Lung (tissue), 12 donors: ENCODE measurements around the gene NLGN3. TPM values are rescaled to one million over a fixed set of nuclear protein-coding genes. Genes with fewer than 3 reads are reported as not detected.

ENCODE experiments used
- ATAC-seq: fragments of 200-7000 bp; cut with Tn5 transposase; one replicate; pipeline ENCODE4 v1.9.1; 2020; ENCODE audit warnings: moderate number of reproducible peaks; ENCODE audit not compliant: insufficient read depth, low FRiP score
- DNase-seq, 3 donors: peaks; one replicate each; pipeline ENCODE4 v3.0.0-alpha.2; 2013 to 2017
- H3K27ac ChIP-seq, 2 donors: one replicate each; pipeline ENCODE4 v1.5.1; 2013; ENCODE audit warnings: mild to moderate bottlenecking in 2 of 2, moderate library complexity in 2 of 2, control low read depth in 1 of 2, inconsistent platforms in 1 of 2, low read depth in 1 of 2, low read length in 1 of 2
- H3K27me3 ChIP-seq, 3 donors: one replicate each; pipeline ENCODE4 v1.5.1; 2013; ENCODE audit warnings: low read length in 2 of 3; ENCODE audit not compliant: control insufficient read depth in 3 of 3, insufficient read depth in 3 of 3
- H3K36me3 ChIP-seq, 4 donors: one replicate each; pipeline ENCODE4 v1.5.1; 2013; ENCODE audit warnings: low read length in 4 of 4, mild to moderate bottlenecking in 1 of 4, moderate library complexity in 1 of 4; ENCODE audit not compliant: control insufficient read depth in 4 of 4, insufficient read depth in 4 of 4
- H3K4me1 ChIP-seq, 5 donors: one replicate each; pipeline ENCODE4 v1.5.1; 2013; ENCODE audit warnings: low read length in 5 of 5, mild to moderate bottlenecking in 2 of 5, moderate library complexity in 1 of 5; ENCODE audit not compliant: control insufficient read depth in 5 of 5, insufficient read depth in 5 of 5
- H3K4me3 ChIP-seq: one replicate; pipeline ENCODE4 v1.5.1; 2013; ENCODE audit warnings: mild to moderate bottlenecking, control low read depth, moderate library complexity
- H3K9ac ChIP-seq, 2 donors: one replicate each; pipeline ENCODE4 v1.5.1; 2013; ENCODE audit warnings: low read length in 2 of 2, control low read depth in 1 of 2; ENCODE audit not compliant: insufficient read depth in 1 of 2
- H3K9me3 ChIP-seq, 4 donors: one replicate each; pipeline ENCODE4 v1.5.1; 2013; ENCODE audit warnings: low read length in 3 of 4, mild to moderate bottlenecking in 1 of 4, moderate library complexity in 1 of 4; ENCODE audit not compliant: control insufficient read depth in 4 of 4, insufficient read depth in 3 of 4
- WGBS, 2 donors: extraction: QIAGEN DNeasy Blood & Tissue Kit; methylation state at CpG; one replicate each; pipeline ENCODE4 v1.1.7; 2013; 5-methylcytosine and 5-hydroxymethylcytosine counted together
- polyA plus RNA-seq, 2 donors: library from polyadenylated mRNA; stranded (reverse); fragments of 200-250 nt; gene quantifications; one replicate each; pipeline ENCODE4 v1.2.1, GENCODE V29; 2013
- total RNA-seq, 2 donors: library from RNA; depleted of rRNA in 1 of 2; stranded (reverse); fragments of >200 nt in 1 of 2; gene quantifications; one replicate each; pipeline ENCODE4 v1.2.1, GENCODE V29; 2014 to 2021
- TF ChIP-seq, protein P1 (sequence below): IDR thresholded peaks from 2 replicates; pipeline ENCODE4 v1.5.1; 2012; ENCODE audit warnings: mild to moderate bottlenecking; ENCODE audit errors: control extremely low read depth, extremely low read depth
- donor health status: control.
- donor health status: control.
- donor health status: Bipolar disorder and iron deficiency.
- donor health status: healthy.
- donor health status: DM: yes; HTN: yes; CAD: no.

Gene NLGN3
- total and polyA plus RNA-seq, 4 donors = 0.20 to 1.5 (median 0.78) TPM

- H3K27me3 ChIP-seq = no peaks in the 10 kb centered on the region
- DNase-seq = peak in 2 of 3 donors; percentile 16 to 26
- no peak for ATAC-seq
- peaks cover 0 to 19% (median 7%) of the 10 kb centered on the region in 5 donors for H3K4me1 ChIP-seq
- TF ChIP-seq, protein P1, sequence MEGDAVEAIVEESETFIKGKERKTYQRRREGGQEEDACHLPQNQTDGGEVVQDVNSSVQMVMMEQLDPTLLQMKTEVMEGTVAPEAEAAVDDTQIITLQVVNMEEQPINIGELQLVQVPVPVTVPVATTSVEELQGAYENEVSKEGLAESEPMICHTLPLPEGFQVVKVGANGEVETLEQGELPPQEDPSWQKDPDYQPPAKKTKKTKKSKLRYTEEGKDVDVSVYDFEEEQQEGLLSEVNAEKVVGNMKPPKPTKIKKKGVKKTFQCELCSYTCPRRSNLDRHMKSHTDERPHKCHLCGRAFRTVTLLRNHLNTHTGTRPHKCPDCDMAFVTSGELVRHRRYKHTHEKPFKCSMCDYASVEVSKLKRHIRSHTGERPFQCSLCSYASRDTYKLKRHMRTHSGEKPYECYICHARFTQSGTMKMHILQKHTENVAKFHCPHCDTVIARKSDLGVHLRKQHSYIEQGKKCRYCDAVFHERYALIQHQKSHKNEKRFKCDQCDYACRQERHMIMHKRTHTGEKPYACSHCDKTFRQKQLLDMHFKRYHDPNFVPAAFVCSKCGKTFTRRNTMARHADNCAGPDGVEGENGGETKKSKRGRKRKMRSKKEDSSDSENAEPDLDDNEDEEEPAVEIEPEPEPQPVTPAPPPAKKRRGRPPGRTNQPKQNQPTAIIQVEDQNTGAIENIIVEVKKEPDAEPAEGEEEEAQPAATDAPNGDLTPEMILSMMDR = no peak
- no peak overlapping the region for H3K27ac ChIP-seq
- H3K36me3 ChIP-seq = no peaks in the 10 kb centered on the region
- H3K9ac ChIP-seq = peak overlapping the region in 1 of 2 donors; percentile 71
- H3K9me3 ChIP-seq = no peaks in the 10 kb centered on the region
- no peak overlapping the region for H3K4me3 ChIP-seq
- WGBS, 2 donors = 55 to 70% methylated on average over 5 of the region's 5 CpGs
Observed at GRCh38 chrX:71184092-71184491, 39.5 kb downstream of the NLGN3 start.

DNA sequence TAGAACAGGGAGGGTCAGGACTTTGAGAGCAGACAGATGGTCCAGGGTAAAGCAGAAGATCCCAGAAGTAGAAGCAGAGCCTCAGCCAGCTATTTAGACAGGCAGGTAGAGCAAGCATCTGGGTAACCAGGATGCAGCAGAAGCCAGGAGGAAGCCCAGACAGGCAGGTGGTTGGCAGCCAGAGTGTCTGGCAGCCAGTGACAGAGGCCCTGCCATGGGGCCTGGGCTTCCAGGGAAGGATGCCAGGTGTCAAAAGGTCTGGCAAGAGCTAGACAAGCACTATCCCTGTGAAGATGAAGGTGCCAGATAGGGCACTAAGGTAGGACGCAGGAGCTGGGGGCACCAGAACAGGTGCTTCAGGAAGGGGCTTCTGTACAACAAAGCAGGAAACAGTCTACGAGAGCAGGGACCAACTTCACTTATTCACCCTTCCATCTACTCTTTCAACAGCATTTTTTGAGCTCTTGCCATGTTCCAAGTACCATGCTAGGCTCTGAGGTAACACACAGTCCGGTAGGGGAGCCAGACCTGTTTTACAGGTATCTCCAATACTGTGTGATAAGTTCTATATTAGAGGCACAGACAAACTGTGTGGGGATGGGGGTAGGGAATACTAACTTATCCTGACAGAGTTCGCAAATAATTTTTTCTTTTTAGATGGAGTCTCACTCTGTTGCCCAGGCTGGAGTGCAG lies 40.3 kb downstream of the NLGN3 start:
- TF ChIP-seq, protein P1 = no peak
- peaks cover 0 to 19% (median 7%) of the 10 kb centered on the region in 5 donors for H3K4me1 ChIP-seq
- peak overlapping the region in 1 of 2 donors; percentile 44 for H3K27ac ChIP-seq
- ATAC-seq (no peak), DNase-seq (peak in 1 of 3 donors; percentile 44)
- H3K9me3 ChIP-seq = no peaks in the 10 kb centered on the region
- WGBS, 2 donors = 69 to 78% methylated on average over 2 to 4 of the region's 4 CpGs
- H3K27me3 ChIP-seq = no peaks in the 10 kb centered on the region
- no peaks in the 10 kb centered on the region for H3K36me3 ChIP-seq
- H3K4me3 ChIP-seq = no peak overlapping the region
- no peak overlapping the region for H3K9ac ChIP-seq

DNA sequence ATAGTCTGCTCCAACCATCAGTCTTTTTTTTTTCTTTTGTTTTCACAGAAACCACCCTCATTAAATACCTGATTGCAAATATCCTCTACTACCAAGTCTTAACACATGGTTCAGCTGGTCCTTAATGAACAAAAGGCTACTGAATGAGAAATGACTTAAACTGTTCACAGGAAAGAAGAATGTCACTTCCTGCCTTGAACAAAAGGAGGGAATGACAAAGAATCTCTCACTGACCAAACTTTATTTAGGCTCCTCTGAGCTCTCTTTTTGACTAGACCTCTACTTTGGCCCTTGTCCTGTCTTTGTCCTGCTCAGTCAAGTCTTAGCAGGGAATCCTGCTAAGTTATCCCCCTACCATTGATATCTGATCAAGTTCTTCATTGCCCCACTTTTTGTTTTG lies 46.6 kb downstream of the NLGN3 start:
- TF ChIP-seq, protein P1 = no peak
- no peak for ATAC-seq
- H3K27me3 ChIP-seq = no peaks in the 10 kb centered on the region
- no peaks in the 10 kb centered on the region for H3K36me3 ChIP-seq
- no peak overlapping the region for H3K9ac ChIP-seq
- H3K9me3 ChIP-seq = peaks cover 0 to 2% (median under 1%) of the 10 kb centered on the region in 4 donors
- H3K27ac ChIP-seq = no peak overlapping the region
- no peak overlapping the region for H3K4me3 ChIP-seq
- DNase-seq = no peak
- H3K4me1 ChIP-seq = no peaks in the 10 kb centered on the region
